ENCODE measurements around the gene ADGRV1.
A peak's percentile ranks its signal among the peaks of the same experiment; 100 is the strongest.

The ADGRV1 gene

DNA sequence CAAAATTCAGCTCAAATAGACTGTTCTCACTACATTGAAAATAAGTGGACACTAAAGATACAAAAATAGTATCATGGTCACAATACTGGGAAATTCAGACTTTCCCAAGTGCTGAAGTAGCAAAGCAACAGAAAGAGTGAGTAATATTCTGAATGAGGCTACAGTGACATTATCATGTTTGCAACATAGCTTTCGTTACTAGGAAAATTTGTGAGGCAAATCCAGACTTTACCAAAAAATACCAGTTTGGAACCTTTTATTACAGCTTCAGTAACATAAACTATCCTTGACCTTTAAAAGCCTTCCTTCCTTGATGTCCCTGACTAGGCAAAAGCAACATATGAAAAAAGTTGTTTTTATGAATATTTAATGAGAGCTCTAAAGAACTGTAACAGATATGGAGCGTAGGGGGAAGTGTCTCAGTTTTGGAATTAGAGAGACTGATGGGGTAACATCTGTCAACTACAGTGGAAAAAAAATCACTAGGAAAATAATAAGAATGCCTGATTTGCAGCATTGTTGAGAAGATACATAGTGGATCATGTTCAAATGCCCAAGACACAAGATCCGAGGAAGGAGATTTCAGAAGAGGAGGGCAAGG, 312.9 kb downstream of the ADGRV1 start:
- DNase-seq (ENCODE audit: low read depth), result no peak

DNA sequence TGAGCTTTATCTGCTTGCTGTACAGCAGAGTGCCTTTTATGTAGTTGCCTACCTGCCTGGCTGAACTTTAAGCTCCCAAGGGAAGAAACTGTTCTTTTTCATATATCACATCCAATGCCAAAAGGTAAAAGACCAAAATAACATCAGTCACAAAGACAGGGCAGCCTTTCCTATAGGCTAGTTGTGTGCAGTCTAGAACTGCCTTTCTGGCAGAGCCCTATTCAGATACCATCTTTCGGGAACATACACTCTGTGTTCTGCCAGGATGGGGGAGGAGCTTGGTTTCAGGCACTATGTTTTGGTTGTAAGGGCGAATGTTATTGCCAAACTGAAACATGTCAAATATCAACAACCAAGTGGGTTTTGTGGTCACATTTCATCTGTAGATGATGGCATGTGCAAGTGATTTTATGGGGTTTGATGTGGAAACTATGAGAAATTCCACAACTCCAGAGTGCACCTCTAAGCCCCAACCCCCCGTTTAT, 314.5 kb downstream of the ADGRV1 start:
- no peak for DNase-seq (ENCODE audit: low read depth)

DNA sequence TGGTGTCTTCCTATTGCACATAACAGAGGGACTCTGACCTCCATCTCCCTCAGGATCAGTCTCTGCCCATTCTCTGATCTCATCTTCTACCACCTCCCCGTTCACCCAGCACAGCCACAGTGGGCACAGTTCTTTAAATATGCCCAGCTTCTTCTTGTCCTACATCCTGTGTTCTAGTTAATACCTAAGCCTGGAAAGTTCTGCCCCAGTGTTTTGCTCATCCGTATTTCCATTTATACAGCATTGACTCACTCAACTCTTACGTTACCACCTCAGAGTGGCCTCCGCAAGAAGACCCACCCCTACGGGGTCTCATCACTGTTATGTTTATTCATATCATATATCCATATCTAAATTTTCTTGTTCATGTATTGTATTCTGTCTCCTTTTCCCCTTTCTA, 315.5 kb downstream of the ADGRV1 start:
- DNase-seq (ENCODE audit: low read depth), result no peak

DNA sequence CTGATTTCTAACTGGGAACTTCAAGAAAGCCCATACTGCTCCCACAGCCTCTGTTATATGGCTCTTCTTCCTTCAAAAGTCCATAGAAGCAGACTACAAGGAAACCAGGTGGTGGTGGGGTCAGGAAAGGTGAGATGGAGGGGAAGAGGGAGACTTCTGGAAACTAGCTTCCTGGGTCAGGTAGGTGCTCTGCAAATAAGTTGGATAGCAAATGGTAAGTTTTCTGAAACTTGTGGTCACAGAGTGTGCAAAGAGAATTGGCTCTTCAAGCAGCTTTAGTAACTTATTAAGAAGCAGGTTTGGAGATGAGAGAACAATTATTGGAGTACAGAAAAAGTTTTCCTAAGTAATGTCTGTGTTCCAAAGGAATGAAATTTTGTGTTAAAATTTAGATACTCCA, 316.9 kb downstream of the ADGRV1 start:
- no peak for DNase-seq (ENCODE audit: low read depth)

DNA sequence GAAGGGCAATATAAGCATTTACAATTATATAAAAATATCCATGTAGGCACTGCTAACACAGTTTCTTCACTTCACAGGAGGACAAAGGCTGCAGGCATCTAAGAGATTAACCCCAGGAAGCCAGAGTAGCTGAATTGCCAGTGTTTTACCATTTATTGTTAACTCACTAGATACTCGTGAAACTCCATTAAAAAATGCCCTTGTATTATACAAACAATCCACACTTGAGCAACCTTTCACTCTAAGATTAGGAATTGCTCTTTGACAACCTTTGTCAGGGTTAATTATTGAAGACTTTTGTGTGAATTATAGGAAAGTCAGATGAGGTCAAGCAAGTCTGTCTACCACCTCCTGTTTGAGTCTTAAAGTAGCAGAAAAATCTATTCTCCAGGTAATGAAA, 317.8 kb downstream of the ADGRV1 start:
- DNase-seq (ENCODE audit: low read depth), result no peak

DNA sequence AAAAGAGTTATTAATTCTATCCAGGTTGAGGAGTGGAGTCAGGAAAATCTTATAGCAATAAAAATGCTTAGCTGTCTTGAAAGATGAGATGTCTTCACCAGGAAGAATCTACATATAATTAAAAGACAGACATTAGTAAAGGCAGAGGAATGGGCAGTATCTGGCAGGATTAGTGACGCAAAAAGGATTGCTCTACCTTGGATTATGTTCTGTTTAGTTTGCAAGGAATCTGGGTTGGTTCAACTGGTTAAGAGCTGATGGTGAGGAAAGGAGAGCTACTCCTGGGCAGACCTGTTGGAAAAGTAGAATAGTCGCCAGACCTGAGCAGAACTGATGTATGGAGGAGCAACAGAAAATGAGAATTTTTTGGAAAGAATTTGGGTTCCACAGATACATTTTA, 318.5 kb downstream of the ADGRV1 start:
- DNase-seq (ENCODE audit: low read depth), result no peak

DNA sequence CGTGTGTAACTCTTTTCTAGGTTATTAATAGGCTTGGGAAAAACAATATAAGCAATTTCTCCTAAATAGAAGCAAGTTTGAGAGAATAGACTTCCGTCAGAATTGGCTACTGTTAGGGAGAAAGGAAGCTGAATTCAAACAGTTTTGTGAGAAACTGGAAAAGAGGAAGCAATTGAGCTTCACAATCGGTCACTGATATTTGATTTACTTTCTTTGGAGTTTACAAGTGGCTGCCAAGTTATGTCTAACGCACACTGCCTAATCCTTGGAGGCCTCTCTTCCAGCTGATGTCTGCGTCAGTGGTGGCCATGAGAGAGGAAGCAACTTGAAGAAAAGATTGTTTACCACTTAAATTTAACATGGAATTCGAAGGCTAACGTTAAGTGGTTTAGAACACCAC, 319.5 kb downstream of the ADGRV1 start:
- DNase-seq (ENCODE audit: low read depth), result no peak

DNA sequence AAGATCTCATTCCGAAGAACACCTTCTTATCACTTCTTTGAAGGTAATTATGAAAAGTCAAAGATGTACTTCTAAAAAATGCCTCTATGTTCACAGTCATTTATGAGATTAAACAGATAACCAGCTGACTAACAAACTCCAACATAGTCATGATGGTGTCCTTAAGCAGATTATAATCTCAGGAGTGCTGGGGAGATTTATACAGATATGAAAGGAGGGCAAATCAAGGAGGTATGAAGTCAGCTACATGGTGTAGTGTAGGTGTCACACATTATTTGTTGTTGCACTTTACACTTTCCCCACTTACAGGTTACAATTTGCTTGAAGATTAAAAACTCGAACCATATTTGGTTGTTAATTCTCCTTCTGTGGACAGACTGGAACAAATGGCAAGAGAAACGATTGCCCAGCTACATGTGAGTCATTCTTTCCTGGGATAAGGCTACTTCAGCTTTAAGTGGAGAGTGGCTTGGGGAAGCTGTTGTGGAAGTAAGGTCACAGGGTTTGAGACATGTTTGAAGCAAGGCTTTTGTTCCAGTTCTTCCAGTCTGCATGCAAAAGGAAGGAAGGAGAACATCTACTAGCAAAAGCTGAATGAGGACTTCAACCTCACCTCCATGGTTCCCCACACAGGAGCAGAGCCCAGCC, 320.1 kb downstream of the ADGRV1 start:
- no peak for DNase-seq (ENCODE audit: low read depth)

DNA sequence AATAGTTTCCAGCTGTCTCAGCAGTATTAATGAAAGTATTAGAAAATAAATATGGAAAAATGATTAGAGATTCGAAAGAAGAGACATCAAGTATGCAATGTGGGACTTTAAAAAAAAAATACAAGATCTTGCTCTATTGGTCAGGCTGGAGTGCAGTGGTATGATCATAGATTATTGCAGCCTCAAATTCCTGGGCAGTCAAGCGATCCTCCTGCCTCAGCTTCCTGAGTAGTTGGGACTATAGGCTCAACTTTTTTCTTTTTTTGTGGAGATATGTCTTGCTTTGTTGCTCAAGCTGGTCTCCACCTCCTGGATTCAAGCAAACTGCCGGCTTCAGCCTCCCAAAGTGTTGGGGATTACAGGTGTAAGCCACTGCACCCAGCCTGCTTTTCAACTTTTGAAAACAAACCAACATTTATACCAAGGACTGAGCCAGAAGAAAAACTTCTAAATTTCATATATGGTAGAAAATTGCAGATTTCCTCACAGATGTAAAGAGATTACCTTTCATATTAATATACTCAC, 323.1 kb downstream of the ADGRV1 start:
- DNase-seq (ENCODE audit: low read depth), result no peak

DNA sequence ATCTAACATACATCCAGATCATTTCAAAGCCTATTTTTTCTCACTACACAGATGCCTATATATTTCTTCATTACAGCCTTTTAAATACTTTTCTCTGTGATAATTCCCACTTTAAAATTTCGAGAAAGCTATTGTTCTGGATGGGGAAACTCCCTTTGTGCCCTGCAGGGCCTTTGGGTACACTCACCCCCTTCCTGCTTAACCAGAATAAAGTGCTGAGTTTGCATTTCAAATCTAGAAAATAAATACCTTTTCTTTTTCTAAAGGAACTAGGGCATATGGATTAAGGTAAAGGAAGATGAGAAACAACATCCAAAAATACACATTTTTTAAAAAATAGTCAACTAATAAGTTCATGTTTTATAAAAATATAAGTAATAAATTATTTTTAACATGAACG, 323.9 kb downstream of the ADGRV1 start:
- no peak for DNase-seq (ENCODE audit: low read depth)

DNA sequence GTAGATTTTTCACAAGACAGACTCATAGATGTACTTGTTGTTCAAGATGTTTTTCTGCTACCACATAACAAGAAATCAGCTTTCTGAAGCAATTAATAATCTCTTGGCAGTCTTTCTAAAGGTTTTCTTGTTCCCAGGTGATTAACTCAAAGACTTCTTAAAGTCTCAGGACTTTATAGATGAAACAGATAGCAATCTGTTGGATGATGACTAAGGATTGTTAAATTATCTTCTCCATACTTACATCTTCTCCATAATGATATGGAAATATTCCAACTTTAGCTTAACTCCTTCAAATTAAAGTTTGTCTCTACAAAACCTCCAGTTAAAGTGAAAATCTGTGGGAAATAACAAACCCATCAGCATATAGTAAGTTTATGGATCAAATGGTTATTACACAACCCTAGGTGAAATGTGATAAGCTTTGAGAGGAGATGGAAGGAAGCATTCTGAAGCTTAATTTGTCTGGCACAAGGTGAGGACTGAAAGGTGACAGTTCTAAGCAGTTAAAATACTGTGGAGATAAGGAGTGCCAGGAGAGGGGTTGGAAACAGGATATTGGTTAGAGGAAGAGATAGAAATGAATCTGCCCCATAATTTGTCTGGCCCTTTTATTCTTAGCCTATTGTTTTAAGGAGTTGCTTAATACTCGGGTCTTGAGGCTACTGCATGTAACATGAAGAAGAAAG, 326.7 kb downstream of the ADGRV1 start:
- DNase-seq (ENCODE audit: low read depth), result no peak

DNA sequence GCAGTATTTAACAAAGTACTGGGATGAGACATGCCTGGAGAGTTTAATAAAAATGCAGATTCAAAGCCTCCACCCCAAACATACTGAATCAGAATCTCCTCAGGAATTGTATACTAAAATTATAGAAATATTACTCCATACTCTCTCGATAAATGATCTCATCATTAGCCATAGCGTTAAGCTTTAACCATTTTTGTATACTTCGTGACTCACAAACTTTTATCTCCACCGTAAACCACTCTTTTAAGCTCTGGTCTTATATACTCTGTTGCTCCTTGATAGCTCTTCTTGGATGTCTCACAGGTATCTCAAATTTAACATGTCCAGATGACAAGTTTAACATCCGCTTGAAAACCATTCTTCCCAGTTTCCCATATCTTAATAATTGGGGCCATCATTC, 327.8 kb downstream of the ADGRV1 start:
- DNase-seq (ENCODE audit: low read depth), result peak; percentile 53

DNA sequence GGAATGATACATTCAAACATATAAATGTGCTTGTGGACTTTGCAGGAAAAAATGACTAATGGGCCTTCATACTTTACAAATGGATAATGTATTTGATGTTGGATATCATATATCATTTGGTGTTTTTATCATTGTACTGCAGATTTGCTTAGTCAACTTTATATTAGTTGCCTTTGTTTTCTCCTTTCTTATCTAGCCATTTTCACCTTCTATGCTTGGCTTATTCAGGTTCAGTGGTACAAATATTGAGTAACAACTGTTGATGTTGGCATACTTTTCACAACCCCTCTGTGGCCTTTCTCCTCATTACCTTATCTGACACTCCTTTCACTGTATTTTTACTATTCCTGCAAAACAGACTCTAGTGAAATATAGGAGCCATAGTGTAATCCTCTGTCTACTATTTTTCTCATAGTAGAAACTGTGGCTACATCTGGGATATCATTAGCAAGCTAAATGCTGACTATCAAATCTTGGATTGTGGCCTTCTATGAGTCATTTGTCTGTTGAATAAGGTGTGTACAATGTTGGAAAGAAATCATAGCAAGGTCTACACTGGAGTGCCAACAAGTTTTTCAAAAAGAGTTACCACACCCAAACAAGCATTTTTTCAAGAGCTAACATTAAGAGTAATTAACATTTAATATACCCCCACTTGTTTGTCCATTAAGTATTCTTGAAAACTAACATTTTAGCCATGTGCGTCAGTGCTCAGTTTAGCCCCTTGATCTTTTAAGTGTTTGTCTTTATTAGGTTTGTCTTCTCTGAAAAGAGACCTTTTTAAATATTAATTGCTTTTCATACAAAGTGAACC, 330.1 kb downstream of the ADGRV1 start:
- DNase-seq (ENCODE audit: low read depth), result peak; percentile 28

DNA sequence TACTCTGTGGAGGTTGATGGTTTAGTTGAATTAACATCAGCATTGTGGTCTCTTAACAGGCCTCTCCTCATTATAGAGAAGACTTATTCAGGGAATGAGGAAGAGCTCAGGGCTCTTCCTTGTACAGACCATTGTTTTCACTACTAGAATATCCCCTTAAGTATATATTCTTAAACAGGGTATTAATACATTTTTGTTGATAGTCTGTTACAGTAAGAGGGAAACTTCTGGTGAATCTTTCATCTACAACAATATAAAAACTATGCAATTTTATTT, 330.7 kb downstream of the ADGRV1 start:
- DNase-seq (ENCODE audit: low read depth), result no peak

DNA sequence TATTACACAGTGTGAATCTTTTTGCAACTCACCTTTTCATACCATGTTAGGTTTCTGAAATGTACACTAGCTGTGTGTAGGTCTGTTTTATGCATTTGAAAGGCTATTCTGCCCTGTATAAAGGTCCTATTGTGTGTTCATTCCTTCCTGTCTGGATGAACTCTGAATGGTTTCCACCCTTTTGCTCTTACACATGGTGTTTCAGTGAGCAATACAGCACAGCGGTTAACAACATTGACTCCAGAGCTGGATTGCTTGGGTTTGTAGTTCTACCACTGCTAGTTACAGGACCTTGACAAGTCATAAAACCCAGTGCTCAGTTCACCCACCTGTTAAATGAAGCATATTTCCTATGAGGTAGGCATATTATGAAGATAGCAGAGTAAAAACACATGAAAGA, 331.6 kb downstream of the ADGRV1 start:
- no peak for DNase-seq (ENCODE audit: low read depth)

DNA sequence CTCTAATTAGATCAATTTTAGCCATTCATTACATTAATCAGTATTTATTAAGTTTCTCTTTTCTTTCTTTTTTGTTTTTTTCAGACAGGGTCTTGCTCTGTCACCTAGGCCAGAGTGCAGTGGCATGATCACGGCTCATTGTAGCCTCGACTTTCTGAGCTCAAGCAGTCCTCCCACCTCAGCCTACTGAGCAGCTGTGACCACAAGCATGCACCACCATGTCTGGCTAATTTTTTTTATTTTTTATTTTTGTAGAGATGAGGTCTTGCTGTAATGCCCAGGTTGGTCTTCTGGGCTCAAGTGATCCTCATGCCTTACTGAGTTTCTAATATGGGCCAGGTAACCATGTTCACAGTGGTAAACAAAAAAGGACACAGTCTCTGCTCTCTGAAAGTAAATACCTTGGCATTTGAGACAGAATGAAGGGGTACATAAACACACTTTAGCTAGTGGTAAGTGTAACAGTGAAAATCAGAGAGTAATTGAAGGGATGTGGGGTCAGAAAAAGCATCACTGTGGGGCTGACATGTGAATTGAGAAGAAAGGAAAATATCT, 336.3 kb downstream of the ADGRV1 start:
- no peak for DNase-seq (ENCODE audit: low read depth)

DNA sequence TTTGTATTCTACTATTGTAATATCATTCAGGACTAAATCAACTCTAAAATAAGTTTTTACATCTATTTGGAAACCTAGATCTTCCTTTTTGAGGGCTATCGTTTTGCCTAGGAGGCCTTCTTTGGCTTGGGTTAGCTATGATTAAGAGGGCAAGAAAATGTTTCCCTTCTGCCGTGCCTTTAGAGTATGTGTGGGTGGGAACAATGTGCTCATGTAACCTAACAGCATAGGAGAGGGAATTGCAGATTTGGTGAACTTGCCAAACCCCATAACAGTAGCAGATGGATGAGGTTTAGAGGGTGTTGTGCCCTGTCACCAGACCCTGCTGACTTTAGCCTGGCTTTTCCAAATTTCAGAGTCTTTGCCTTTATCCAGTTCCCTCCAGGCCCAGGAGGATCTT, 339.0 kb downstream of the ADGRV1 start:
- DNase-seq (ENCODE audit: low read depth), result no peak

DNA sequence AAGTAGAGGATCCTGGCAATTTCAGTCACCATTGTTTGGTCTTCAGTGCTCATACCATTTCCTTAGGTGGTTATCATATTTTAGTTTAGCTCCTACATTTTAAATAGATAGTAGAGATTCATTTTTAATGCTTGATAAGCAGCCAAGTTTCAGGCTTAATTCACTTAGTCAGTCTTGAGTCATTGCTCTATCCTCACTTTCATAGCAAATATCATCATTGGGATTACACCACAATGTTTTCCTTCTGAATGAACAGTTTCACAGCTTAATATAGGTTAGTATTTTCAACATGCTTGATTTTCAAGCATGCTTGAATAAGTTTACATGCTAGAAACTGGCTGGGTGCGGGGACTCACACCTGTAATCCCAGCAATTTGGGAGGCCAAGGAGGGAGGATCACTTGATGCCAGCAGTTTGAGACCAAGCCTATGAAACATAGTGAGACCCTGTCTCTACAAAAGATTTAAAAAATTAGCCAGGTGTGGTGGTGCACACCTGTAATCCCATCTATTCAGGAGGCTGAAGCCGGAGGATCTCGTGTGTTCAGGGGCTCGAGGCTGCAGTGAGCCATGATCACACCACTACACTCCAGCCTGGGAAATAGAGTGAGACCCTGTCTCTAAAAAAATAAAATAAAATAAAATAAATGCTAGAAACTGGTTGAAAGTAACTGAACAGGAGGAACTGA, 339.9 kb downstream of the ADGRV1 start:
- DNase-seq (ENCODE audit: low read depth), result peak; percentile 38

DNA sequence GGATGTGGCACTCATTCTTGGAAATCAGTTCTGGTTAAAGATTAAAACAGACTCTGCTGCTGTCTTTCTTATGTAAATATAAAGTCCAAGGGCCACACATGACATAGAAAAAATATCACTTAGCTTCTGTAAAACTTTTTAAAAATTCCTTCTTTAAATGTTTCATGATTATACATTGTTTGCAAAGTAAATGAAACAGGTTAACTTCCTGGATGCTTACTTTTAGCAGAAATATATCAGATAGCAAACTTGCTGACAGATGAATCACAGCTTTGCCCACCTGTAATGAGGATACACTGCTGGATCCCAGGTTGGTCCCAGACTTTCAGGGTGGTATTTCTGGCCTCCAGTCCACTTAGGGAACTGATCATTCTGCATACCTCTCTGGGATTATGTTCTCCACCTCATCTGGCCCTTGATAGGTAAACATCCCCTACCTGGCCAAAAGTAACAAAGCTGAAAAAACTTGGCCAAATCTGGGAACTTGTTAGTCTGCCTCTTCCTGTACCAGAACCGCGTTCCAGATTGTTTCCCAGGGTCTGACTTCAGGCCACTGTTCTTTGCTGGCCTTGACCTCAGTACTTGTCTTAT, 340.5 kb downstream of the ADGRV1 start:
- DNase-seq (ENCODE audit: low read depth), result no peak

DNA sequence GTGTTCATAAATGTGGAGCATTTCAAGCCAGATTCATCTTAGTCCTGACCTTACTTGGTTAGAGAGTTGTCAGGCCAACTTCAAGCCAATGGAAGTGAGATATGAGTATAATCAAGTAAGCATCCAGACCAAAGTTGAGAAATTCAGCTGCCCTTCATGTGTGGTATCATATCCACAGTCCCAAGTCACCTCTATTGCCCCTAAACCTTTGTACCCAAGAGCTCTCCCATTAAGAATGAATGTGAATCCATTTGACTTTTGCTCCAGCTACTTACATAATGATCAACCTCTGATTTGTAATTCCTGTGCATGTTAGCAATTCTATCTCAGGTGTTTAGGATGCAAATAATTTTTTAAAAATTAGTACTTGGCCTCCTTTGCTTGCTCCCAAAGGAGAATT, 342.7 kb downstream of the ADGRV1 start:
- no peak for DNase-seq (ENCODE audit: low read depth)

DNA sequence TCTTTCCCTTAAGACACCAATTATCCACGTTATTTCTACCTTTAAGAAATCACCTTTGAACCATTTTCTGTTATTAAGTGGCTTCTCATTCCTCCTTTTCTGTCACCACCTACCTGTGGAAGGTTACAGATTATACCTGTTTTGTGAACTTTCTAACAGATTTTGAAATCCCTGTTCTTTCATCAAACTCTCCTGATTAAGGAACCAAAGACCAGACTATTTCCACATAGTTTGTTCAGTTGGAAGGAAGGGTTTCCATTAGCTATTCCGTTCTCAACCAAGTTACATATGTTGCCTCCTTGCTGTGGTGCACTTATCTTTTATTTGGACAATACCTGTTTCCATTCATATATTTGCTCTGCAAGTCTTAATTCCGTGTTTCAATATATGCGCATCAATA, 343.6 kb downstream of the ADGRV1 start:
- DNase-seq (ENCODE audit: low read depth), result no peak

Data from HS-5 (cell line).